ENCODE data around the gene CIRBP. TPM values are rescaled to one million over a fixed set of nuclear protein-coding genes. Genes with fewer than 3 reads are reported as not detected.

Gene CIRBP
- total and polyA plus RNA-seq, 2 of the 13 experiments (the other 11 are each of a cell fraction or from before 2014, with no cell fraction given): 133 to 140 TPM

- TF ChIP-seq RNF219 (CRISPR knock-in tag; IDR thresholded peaks at IDR 0.05): no peak; the same call in 1 of the 2 replicates
- TF ChIP-seq BHLHE40 (IDR thresholded peaks at IDR 0.05; ENCODE audit: low read length): no peak
- no peak; the same call in none of the 2 replicates for TF ChIP-seq BCL6 (CRISPR knock-in tag; IDR thresholded peaks at IDR 0.05)
- TF ChIP-seq IRF2 (CRISPR knock-in tag; IDR thresholded peaks at IDR 0.05): no peak
- TF ChIP-seq ZNF232 (CRISPR knock-in tag; IDR thresholded peaks at IDR 0.05; ENCODE audit: borderline replicate concordance): no peak
- peak; percentile 45; the same call in 1 of the 2 replicates for TF ChIP-seq NKX3-1 (CRISPR knock-in tag; IDR thresholded peaks at IDR 0.05)
- TF ChIP-seq RFX1 (IDR thresholded peaks at IDR 0.05): peak; percentile 24; the same call in 1 of the 2 replicates
- no peak for TF ChIP-seq ZNF282 (IDR thresholded peaks at IDR 0.05; ENCODE audit: partially characterized antibody)
- TF ChIP-seq NFIC (IDR thresholded peaks at IDR 0.05; ENCODE audit: low read length): no peak
- TF ChIP-seq NCOR1 (IDR thresholded peaks at IDR 0.05; ENCODE audit: borderline replicate concordance, low read length): peak; percentile 13; the same call in 1 of the 2 replicates
- no peak; the same call in 1 of the 2 replicates for TF ChIP-seq RFXAP (CRISPR knock-in tag; IDR thresholded peaks at IDR 0.05; ENCODE audit: borderline replicate concordance)
- 0 out of 2 replicates have a peak, but pooled peaks have one; percentile 59 for TF ChIP-seq BRD4 (CRISPR knock-in tag; IDR thresholded peaks at IDR 0.05)
- no peak for TF ChIP-seq STAG1 (CRISPR knock-in tag; IDR thresholded peaks at IDR 0.05)
- TF ChIP-seq JUNB (CRISPR knock-in tag; IDR thresholded peaks at IDR 0.05; ENCODE audit: borderline replicate concordance): no peak
- TF ChIP-seq CREB1 (IDR thresholded peaks at IDR 0.05): no peak
- no peak for TF ChIP-seq CREB1 (CRISPR knock-in tag; IDR thresholded peaks at IDR 0.05)
- no peak for TF ChIP-seq TERF1 (CRISPR knock-in tag; IDR thresholded peaks at IDR 0.05)
- no peak for TF ChIP-seq PCBP1 (IDR thresholded peaks at IDR 0.05; ENCODE audit: borderline replicate concordance, low read depth, low read length)
- TF ChIP-seq DPF2 (CRISPR knock-in tag; IDR thresholded peaks at IDR 0.05; ENCODE audit: borderline replicate concordance, low read depth): no peak
- no peak for TF ChIP-seq KAT2B (IDR thresholded peaks at IDR 0.05; ENCODE audit: borderline replicate concordance, low read depth, low read length)
- peak; percentile 89; the same call in 1 of the 2 replicates for TF ChIP-seq ZNF558 (CRISPR knock-in tag; IDR thresholded peaks at IDR 0.05; ENCODE audit: borderline replicate concordance)
- no peak for TF ChIP-seq ZNF644 (CRISPR knock-in tag; IDR thresholded peaks at IDR 0.05; ENCODE audit: low read depth)
- TF ChIP-seq MBNL3 (CRISPR knock-in tag; conservative IDR thresholded peaks at IDR 0.05): no peak
- no peak for TF ChIP-seq KDM1A (CRISPR knock-in tag; IDR thresholded peaks at IDR 0.05)
- TF ChIP-seq KLF6 (CRISPR knock-in tag; IDR thresholded peaks at IDR 0.05): 0 out of 2 replicates have a peak, but pooled peaks have one; percentile 38
- TF ChIP-seq SNAPC5 (CRISPR knock-in tag; IDR thresholded peaks at IDR 0.05; ENCODE audit: borderline replicate concordance): 0 out of 2 replicates have a peak, but pooled peaks have one; percentile 37
- TF ChIP-seq SYNCRIP (IDR thresholded peaks at IDR 0.05; ENCODE audit: insufficient read depth, low read depth, low read length): no peak
- TF ChIP-seq TFDP1 (CRISPR knock-in tag; IDR thresholded peaks at IDR 0.05; ENCODE audit: borderline replicate concordance): peak; percentile 79; the same call in 1 of the 2 replicates
Observed at GRCh38 chr19:1249298-1249989, 19.7 kb upstream of the CIRBP start (continued).

All from HepG2 (cell line).